Measurements from ENCODE around the gene CCDC171. TPM values are rescaled to one million over a fixed set of nuclear protein-coding genes. Genes with fewer than 3 reads are reported as not detected.

Gene CCDC171
- total RNA-seq, 1 experiment from 2014 or later: 2.6 TPM

DNA sequence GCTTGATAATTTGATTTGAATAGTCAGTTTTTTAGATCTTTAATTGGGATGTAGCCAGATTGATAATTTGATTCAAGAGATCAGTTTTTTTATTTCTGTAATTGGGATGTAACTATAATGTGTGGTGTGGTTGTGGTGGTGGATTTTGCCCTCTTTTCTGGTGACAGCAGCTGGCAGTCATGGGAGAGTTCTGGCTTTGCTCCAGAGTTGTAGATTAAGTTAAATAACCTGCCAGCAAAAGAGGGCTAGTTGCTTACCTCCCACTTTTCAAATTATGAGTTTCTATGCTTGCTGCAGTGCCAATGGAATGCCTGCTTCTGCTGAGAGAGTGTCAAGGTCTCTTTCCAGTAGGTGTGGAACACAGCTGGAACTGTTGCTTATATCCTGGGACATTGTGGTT is 315.1 kb downstream of the CCDC171 start (continued):
- TF ChIP-seq, protein P1, sequence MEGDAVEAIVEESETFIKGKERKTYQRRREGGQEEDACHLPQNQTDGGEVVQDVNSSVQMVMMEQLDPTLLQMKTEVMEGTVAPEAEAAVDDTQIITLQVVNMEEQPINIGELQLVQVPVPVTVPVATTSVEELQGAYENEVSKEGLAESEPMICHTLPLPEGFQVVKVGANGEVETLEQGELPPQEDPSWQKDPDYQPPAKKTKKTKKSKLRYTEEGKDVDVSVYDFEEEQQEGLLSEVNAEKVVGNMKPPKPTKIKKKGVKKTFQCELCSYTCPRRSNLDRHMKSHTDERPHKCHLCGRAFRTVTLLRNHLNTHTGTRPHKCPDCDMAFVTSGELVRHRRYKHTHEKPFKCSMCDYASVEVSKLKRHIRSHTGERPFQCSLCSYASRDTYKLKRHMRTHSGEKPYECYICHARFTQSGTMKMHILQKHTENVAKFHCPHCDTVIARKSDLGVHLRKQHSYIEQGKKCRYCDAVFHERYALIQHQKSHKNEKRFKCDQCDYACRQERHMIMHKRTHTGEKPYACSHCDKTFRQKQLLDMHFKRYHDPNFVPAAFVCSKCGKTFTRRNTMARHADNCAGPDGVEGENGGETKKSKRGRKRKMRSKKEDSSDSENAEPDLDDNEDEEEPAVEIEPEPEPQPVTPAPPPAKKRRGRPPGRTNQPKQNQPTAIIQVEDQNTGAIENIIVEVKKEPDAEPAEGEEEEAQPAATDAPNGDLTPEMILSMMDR (IDR thresholded peaks at IDR 0.05 in 2 of 3, conservative IDR thresholded peaks at IDR 0.05 in 1 of 3; ENCODE audit: borderline replicate concordance in 1 of 3, insufficient read depth in 1 of 3, low read depth in 2 of 3, low read length in 2 of 3): no peak
- TF ChIP-seq CBX3 (IDR thresholded peaks at IDR 0.05; ENCODE audit: low read depth) (no peak), JUND (IDR thresholded peaks at IDR 0.05) (no peak), SIN3A (IDR thresholded peaks at IDR 0.05; ENCODE audit: low read depth) (no peak), SRF (IDR thresholded peaks at IDR 0.05; ENCODE audit: low read depth) (no peak), FOSL1 (IDR thresholded peaks at IDR 0.05; ENCODE audit: low read depth) (no peak)

DNA sequence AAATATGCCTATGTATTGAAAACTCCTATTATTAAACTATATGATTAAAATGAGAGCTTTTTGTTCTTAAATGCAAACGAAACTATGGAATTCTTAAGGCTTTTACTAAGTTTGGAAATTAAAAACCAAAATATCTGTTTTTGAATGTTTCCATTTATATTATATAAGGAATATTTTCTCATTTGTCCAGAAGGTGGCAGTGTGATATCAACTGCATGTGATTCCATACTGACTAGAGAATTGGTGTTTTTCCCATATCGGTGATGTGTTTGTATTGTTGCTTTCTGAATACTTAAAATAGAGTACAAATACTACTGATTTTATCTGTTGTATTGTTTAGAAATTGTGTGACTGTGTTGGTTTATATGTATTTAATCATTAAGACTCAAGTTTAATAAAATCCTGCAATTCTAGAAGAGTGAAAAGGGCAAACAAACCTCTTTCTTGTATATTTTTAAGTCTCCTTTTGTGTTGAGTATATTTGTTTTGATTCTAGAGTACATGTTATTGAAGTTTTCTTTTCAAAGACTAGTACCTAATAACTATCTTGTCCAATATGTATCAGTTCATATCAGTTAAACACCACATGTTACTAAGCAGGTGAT is 320.8 kb downstream of the CCDC171 start:
- H3K9me2 ChIP-seq (ENCODE audit: insufficient read depth): no peaks in the 10 kb centered on the region
- no peak overlapping the region for H3K4me2 ChIP-seq (ENCODE audit: low read length)
- no peak overlapping the region for H3K4me3 ChIP-seq (replicated peaks in 1 of 2; ENCODE audit: low read depth in 1 of 2, low read length in 2 of 2)
- ChIA-PET CTCF (interaction anchor here (1.0 kb wide), 1 partner anchor 260 kb away, joined by 3 read pairs; no protein-coding TSS in a partner anchor), RAD21 (ENCODE audit: low non-redundant PET in 1 of 2, low total read pairs in 2 of 2, uncharacterized antibody in 2 of 2, unreplicated experiment in 2 of 2) (no interaction called here), POLR2A (no interaction called here)
- DNase-seq (ENCODE audit: low read depth, low spot score) (peak; percentile 24), ATAC-seq (peak; percentile 58; the same call in 1 of the 2 replicates)
- no peaks in the 10 kb centered on the region for H3K27me3 ChIP-seq (ENCODE audit: insufficient read depth, low read length)
- intact Hi-C loops (cut with micrococcal nuclease): loop anchor here (1.0 to 5.0 kb wide), 3 partner anchors 260 to 1589 kb away; no protein-coding TSS in a partner anchor
- BruUV-seq (replicated peaks): no TSS peak
- H3K36me3 ChIP-seq (ENCODE audit: control insufficient read depth in 1 of 2, insufficient read depth in 2 of 2, low read length in 2 of 2): no peaks in the 10 kb centered on the region
- TF ChIP-seq ZFX (IDR thresholded peaks at IDR 0.05) (no peak), SRF (IDR thresholded peaks at IDR 0.05; ENCODE audit: low read depth) (no peak), FOSL1 (IDR thresholded peaks at IDR 0.05; ENCODE audit: low read depth) (no peak), SIN3A (IDR thresholded peaks at IDR 0.05; ENCODE audit: low read depth) (no peak), POLR2AphosphoS5 (IDR thresholded peaks at IDR 0.05; ENCODE audit: low read depth, low read length) (no peak), EZH2 (IDR thresholded peaks at IDR 0.05) (no peak), RAD21 (IDR thresholded peaks at IDR 0.05; ENCODE audit: low read depth) (peak; percentile 71), JUND (IDR thresholded peaks at IDR 0.05) (no peak), ELF1 (IDR thresholded peaks at IDR 0.05; ENCODE audit: borderline replicate concordance, low read depth) (no peak), EZH2phosphoT487 (IDR thresholded peaks at IDR 0.05; ENCODE audit: borderline replicate concordance) (no peak), ZNF274 (IDR thresholded peaks at IDR 0.05; ENCODE audit: low read depth, low read length) (no peak), TCF7L2 (IDR thresholded peaks at IDR 0.05; ENCODE audit: borderline replicate concordance, extremely low read depth, insufficient read depth, insufficient read length) (no peak), SP1 (IDR thresholded peaks at IDR 0.05; ENCODE audit: low read depth) (no peak)
- TF ChIP-seq, protein P1 (IDR thresholded peaks at IDR 0.05 in 2 of 3, conservative IDR thresholded peaks at IDR 0.05 in 1 of 3; ENCODE audit: borderline replicate concordance in 1 of 3, insufficient read depth in 1 of 3, low read depth in 2 of 3, low read length in 2 of 3): peak; percentile 51 to 72 (median 52); a peak in 5 of 6 replicates
- TF ChIP-seq, protein P2, sequence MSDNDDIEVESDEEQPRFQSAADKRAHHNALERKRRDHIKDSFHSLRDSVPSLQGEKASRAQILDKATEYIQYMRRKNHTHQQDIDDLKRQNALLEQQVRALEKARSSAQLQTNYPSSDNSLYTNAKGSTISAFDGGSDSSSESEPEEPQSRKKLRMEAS (IDR thresholded peaks at IDR 0.05): no peak
- H2AFZ ChIP-seq (ENCODE audit: low read depth, low read length, poor library complexity, severe bottlenecking): no peak overlapping the region
- H3K9me3 ChIP-seq (ENCODE audit: control insufficient read depth in 1 of 2, insufficient read depth in 1 of 2, low read depth in 1 of 2, low read length in 2 of 2): no peaks in the 10 kb centered on the region
- H4K20me1 ChIP-seq (ENCODE audit: insufficient read depth): no peaks in the 10 kb centered on the region; the same call in 1 of the 2 replicates
- H3K27ac ChIP-seq (ENCODE audit: low read depth, low read length): no peak overlapping the region
- no peaks in the 10 kb centered on the region for H3K79me2 ChIP-seq (ENCODE audit: insufficient read depth, low read length)
- H3K4me1 ChIP-seq (ENCODE audit: control insufficient read depth in 1 of 2, insufficient read depth in 2 of 2, low read length in 2 of 2): no peaks in the 10 kb centered on the region
- H3K9ac ChIP-seq (ENCODE audit: low read length): no peak overlapping the region
